Ishikawa (cell line): Measurements from ENCODE around the gene PKN1.

Experiments used
- CEBPB ChIP-seq: IDR thresholded peaks from 2 replicates; pipeline ENCODE4 v1.6.1; 2012
- CREB1 ChIP-seq: IDR thresholded peaks from 2 replicates; pipeline ENCODE4 v1.6.1; 2012; ENCODE audit warnings: low read depth
- EGR1 ChIP-seq: IDR thresholded peaks from 2 replicates; pipeline ENCODE4 v1.6.1; 2012
- EP300 ChIP-seq: IDR thresholded peaks from 2 replicates; pipeline ENCODE4 v1.6.1; 2012; ENCODE audit warnings: borderline replicate concordance
- FOXM1 ChIP-seq: IDR thresholded peaks from 2 replicates; pipeline ENCODE4 v1.6.1; 2012; ENCODE audit warnings: low read depth, borderline replicate concordance
- NFIC ChIP-seq: IDR thresholded peaks from 2 replicates; pipeline ENCODE4 v1.6.1; 2012
- RAD21 ChIP-seq: IDR thresholded peaks from 2 replicates; pipeline ENCODE4 v1.6.1; 2012; ENCODE audit warnings: low read depth
- TAF1 ChIP-seq: IDR thresholded peaks from 2 replicates; pipeline ENCODE4 v1.6.1; 2012; ENCODE audit warnings: low read depth, mild to moderate bottlenecking
- TCF12 ChIP-seq: IDR thresholded peaks from 2 replicates; pipeline ENCODE4 v1.6.1; 2012; ENCODE audit warnings: low read depth
- TEAD4 ChIP-seq: IDR thresholded peaks from 2 replicates; pipeline ENCODE4 v1.6.1; 2012
- YY1 ChIP-seq: IDR thresholded peaks from 2 replicates; pipeline ENCODE4 v1.6.1; 2012; ENCODE audit warnings: low read depth
- ZBTB7A ChIP-seq: IDR thresholded peaks from 2 replicates; pipeline ENCODE4 v1.6.1; 2012; ENCODE audit warnings: low read depth
- TF ChIP-seq, protein P1 (sequence below): IDR thresholded peaks from 2 replicates; pipeline ENCODE4 v1.6.1; 2012
- TF ChIP-seq, protein P2 (sequence below): IDR thresholded peaks from 2 replicates; pipeline ENCODE4 v1.6.1; 2012
- TF ChIP-seq, protein P3 (sequence below): IDR thresholded peaks from 2 replicates; pipeline ENCODE4 v1.6.1; 2012; ENCODE audit warnings: low read depth, mild to moderate bottlenecking

Gene PKN1

DNA sequence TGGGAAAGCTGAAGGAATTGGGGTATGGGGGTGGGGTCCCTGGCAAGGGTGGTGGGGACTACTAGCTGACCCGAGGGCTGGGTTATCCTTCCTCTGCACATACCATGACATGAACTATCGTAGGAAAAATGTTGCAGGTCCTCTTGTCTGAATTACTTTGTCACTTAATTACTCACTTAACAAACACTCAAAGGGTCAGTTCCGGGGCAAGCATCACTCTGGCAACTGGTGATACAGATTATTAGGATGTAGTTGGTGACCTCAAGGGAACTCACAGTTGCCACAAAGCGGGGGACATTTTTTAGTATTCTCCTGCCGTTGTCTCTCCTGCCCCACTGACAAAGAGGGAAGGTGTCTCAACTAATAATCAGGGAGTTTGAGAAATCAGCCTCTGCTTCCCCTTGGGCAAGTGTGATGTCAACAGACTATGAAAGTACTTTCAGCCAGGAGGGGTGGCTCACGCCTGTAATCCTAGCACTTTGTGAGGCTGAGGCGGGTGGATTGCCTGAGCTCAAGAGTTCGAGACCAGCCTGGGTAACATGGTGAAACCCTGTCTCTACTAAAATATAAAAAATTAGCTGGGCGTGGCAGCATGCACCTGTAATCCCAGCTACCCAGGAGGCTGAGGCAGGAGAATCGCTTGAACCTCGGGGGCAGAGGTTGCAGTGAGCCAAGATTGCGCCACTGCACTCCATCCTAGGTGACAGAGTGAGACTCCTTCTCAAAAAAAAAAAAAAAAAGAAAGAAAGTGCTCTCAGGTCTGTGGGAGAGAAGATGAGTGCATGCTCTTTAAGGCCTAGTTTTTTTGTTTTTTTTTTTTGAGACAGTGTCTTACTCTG lies 74.8 kb downstream of the PKN1 start:
- TF ChIP-seq TCF12, result no peak
- TF ChIP-seq TEAD4, result no peak
- no peak for TF ChIP-seq TAF1
- TF ChIP-seq EGR1, result no peak
- TF ChIP-seq FOXM1, result no peak
- TF ChIP-seq CREB1, result no peak
- TF ChIP-seq, protein P1, sequence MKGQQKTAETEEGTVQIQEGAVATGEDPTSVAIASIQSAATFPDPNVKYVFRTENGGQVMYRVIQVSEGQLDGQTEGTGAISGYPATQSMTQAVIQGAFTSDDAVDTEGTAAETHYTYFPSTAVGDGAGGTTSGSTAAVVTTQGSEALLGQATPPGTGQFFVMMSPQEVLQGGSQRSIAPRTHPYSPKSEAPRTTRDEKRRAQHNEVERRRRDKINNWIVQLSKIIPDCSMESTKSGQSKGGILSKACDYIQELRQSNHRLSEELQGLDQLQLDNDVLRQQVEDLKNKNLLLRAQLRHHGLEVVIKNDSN, result no peak
- TF ChIP-seq NFIC, result no peak

DNA sequence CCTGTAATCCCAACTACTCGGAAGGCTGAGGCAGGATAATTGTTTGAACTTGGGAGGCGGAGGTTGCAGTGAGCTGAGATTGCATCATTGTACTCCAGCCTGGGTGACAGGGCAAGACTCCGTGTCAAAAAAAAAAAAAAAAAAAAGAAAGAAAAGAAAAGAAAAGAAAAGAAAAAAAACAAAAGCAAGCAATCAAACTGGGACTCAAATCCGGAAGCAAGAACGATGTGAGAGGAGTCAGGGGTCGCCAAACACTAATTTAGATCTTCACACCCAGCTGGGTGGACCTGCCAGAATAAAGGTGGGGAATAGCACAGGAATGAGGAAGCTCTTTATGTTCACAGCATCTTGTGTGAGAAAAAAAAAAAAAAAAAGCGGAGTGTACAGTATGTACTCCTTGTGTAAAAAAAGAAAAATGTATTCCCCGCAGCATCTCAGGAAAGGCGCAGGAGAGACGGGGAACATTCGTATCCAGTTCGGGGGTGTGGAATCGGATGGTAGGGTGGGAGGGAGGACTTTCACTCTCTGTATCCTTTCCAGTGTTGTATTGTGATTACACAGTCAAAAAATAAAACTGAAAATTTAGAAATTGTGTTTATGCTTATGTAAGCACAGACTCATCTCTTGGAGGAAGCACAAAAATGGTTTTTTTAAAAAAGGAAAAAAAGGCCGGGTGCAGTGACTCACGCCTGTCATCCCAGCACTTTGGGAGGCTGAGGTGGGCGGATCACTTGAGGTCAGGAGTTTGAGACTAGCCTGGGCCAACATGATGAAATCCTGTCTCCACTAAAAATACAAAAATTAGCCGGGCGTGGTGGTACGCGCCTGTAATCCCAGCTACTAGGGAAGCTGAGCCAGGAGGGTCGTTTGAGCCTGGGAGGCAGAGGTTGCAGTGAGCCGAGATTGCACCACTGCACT lies 77.5 kb downstream of the PKN1 start:
- TF ChIP-seq CEBPB, result 0 out of 2 replicates have a peak, but pooled peaks have one; percentile 24
- TF ChIP-seq TCF12, result no peak

DNA sequence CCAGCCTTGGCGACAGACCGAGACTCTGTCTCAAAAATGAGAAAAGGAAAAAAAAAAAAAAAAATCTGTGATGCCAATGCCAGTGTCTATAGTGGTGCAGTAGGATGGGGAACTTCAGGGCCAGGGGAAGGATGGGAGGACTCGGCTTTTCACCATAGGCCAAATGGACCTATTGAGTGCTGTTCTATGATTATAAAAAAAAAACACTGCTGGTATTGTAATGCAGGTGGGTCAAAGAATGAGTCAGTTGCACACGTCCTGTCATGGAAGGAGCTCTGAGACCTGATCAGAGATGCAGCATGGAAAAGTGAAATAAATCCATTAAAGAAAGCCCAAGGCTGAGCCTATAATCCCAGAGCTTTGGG lies 78.1 kb downstream of the PKN1 start:
- TF ChIP-seq, protein P1, result no peak
- TF ChIP-seq YY1 (no peak), RAD21 (no peak), NFIC (no peak), CEBPB (no peak), CREB1 (no peak), FOXM1 (no peak)
- TF ChIP-seq, protein P2, sequence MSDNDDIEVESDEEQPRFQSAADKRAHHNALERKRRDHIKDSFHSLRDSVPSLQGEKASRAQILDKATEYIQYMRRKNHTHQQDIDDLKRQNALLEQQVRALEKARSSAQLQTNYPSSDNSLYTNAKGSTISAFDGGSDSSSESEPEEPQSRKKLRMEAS, result no peak
- TF ChIP-seq, protein P3, sequence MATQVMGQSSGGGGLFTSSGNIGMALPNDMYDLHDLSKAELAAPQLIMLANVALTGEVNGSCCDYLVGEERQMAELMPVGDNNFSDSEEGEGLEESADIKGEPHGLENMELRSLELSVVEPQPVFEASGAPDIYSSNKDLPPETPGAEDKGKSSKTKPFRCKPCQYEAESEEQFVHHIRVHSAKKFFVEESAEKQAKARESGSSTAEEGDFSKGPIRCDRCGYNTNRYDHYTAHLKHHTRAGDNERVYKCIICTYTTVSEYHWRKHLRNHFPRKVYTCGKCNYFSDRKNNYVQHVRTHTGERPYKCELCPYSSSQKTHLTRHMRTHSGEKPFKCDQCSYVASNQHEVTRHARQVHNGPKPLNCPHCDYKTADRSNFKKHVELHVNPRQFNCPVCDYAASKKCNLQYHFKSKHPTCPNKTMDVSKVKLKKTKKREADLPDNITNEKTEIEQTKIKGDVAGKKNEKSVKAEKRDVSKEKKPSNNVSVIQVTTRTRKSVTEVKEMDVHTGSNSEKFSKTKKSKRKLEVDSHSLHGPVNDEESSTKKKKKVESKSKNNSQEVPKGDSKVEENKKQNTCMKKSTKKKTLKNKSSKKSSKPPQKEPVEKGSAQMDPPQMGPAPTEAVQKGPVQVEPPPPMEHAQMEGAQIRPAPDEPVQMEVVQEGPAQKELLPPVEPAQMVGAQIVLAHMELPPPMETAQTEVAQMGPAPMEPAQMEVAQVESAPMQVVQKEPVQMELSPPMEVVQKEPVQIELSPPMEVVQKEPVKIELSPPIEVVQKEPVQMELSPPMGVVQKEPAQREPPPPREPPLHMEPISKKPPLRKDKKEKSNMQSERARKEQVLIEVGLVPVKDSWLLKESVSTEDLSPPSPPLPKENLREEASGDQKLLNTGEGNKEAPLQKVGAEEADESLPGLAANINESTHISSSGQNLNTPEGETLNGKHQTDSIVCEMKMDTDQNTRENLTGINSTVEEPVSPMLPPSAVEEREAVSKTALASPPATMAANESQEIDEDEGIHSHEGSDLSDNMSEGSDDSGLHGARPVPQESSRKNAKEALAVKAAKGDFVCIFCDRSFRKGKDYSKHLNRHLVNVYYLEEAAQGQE, result no peak

DNA sequence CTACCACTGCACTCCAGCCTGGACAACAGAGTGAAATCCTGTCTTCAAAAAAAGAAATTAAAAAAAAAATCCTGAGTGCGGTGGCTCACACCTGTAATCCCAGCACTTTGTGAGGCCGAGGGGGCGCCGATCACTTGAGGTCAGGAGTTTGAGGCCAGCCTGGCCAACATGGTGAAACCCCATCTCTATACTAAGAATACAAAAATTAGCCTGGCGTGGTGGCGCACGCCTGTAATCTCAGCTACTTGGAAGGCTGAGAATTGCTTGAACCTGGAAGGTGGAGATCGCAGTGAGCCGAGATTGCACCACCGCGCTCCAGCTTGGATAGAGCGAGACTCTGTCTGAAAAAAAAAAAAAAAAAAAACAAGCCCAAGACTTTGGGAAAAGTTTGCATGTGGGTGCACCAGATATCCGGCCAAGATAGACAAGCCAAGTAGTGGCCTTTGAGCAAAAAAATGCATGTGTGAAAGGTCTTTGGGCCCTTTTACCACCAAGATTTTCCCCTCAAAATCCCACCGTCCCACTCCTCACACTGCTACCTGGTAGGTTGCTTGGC lies 79.4 kb downstream of the PKN1 start:
- TF ChIP-seq CREB1, result no peak

DNA sequence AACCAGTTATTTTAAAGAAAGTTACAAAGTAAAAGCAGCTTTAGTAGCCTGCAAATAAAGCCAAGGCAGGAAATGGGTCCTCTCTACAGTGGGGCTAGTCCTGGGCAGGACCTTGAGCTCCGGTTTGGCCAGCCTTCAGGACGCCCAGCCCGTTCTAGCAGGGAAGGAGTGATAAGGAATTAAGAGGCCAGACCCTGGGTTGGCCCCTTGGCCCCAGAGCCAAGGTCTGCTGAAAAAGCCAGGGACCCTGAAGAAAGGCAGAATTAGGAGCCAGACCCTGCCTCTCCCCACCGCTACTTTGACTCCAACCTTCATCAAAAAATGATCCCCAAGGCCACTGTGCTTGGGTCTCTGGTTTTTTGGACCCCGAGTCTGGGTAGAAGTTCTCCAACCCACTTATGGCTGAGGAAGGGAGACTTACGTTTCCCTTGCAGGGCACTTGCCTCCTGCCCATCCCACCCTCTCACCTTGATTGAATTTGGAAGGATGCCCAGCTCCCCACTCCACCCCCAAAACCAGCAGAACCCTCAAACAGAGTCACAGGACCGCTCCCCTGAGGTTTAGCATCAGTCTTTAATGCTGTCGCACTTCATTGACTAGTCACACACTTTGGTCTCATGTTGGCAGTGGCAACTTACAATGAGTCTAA lies 81.2 kb downstream of the PKN1 start:
- TF ChIP-seq RAD21, result no peak
- TF ChIP-seq TCF12, result no peak

DNA sequence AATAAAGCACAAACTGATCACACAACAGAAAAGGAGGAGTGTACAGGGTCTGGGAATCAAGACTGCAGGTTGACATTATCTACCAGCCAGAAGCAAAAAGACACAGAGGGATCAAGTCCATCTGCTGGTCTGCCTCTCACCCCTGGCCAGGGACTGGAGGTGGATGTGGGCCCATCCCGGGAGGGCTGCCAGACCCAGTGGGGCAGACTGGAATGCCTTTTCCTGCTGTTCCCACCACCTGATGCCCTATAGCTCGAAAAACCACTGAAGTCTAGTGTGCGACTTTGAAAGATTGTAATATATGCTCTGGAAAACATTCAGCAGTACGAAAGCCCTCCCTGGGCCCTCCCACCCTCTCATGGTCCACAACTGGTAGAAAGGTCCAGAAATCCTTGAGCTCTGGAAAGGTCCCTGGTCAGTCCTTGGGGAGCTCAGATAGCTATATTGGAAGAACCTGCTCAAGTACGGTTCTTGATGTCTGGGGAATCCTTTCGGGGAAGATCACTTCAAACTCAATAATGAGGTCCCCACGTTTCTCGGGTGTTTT lies 82.5 kb downstream of the PKN1 start:
- TF ChIP-seq NFIC (no peak), TEAD4 (no peak)

DNA sequence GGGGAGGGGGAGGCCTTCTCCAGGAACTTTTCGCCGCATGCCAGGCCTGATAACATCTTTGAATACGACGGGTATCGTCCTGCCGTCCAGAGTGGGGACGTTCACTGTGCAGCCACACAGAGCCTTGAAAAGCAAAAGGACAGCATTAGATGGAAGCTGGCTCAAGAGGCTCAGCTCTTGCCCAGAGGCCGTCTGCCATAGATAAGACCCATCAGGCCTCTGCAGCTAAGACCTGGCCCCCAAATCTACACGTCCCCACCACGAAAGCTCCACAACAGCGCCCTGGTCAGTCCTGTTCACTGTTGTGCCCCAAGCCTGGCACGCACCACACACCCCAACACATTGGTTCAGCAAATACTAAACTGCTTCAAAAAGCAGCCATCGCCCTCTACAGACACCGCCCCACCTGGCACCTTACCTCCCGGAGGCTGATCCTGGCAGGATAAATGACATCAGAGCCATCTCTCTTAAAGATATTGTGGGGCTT lies 83.0 kb downstream of the PKN1 start:
- no peak for TF ChIP-seq FOXM1
- no peak for TF ChIP-seq EGR1
- TF ChIP-seq CEBPB, result no peak
- no peak for TF ChIP-seq CREB1
- TF ChIP-seq TCF12, result no peak
- no peak for TF ChIP-seq EP300
- TF ChIP-seq YY1, result no peak
- TF ChIP-seq, protein P1, result no peak
- TF ChIP-seq TEAD4, result no peak
- no peak for TF ChIP-seq TAF1
- TF ChIP-seq, protein P3, result no peak
- no peak for TF ChIP-seq NFIC
- no peak for TF ChIP-seq RAD21
- TF ChIP-seq ZBTB7A, result no peak
